Keratinocyte (primary cell): ENCODE measurements around the gene GSC2.

Source experiments
- CTCF ChIP-seq, 3 experiments: IDR thresholded peaks in 1 of 3; conservative IDR thresholded peaks in 1 of 3; optimal IDR thresholded peaks in 1 of 3; 2 replicates in 2 of 3; 3 replicates in 1 of 3; pipeline versions ENCODE3 to v1.5.1; 2011; ENCODE audit warnings: low read length in 3 of 3, mild to moderate bottlenecking in 3 of 3, moderate library complexity in 2 of 3, control low read depth in 1 of 3, inconsistent platforms in 1 of 3; ENCODE audit not compliant: insufficient read depth in 2 of 3; ENCODE audit errors: extremely low read depth in 1 of 3
- EZH2 ChIP-seq: IDR thresholded peaks from one replicate; pipeline ENCODE4 v1.6.1; 2012; ENCODE audit warnings: inconsistent platforms, mild to moderate bottlenecking, low read length, moderate library complexity

- TF ChIP-seq CTCF (optimal IDR thresholded peaks at IDR 0.05 in 1 of 3, IDR thresholded peaks at IDR 0.05 in 1 of 3, conservative IDR thresholded peaks at IDR 0.05 in 1 of 3; ENCODE audit: extremely low read depth in 1 of 3, insufficient read depth in 2 of 3, low read length in 3 of 3) = no peak
- TF ChIP-seq EZH2 = no peak
Observed at GRCh38 chr22:19196841-19197612, 46.9 kb upstream of the GSC2 start.
